Mesenchymal stem cell (in vitro differentiated cells and primary cell): ENCODE data around the gene RTN4.
"Not testable (repeated sequence)": the region's sequence is repeated elsewhere in the genome, so short reads cannot be mapped to it uniquely, and the experiment has no call there.

Experiments used
- DNase-seq: peaks from one replicate; pipeline ENCODE4 v3.0.0-alpha.2; 2013
- H2AFZ ChIP-seq: one replicate; pipeline ENCODE4 v1.6.1; 2013; ENCODE audit warnings: low read depth, mild to moderate bottlenecking, control low read depth, inconsistent platforms, low read length, moderate library complexity
- H2AK5ac ChIP-seq: 2 replicates; pipeline ENCODE4 v1.6.1; 2013; ENCODE audit warnings: low read length, moderate library complexity, mild to moderate bottlenecking, inconsistent platforms; ENCODE audit not compliant: severe bottlenecking
- H2BK120ac ChIP-seq: one replicate; pipeline ENCODE4 v1.6.1; 2013; ENCODE audit warnings: low read depth, mild to moderate bottlenecking, inconsistent platforms, low read length, moderate library complexity
- H2BK12ac ChIP-seq, 2 experiments: one replicate each; pipeline ENCODE4 v1.6.1; 2013; ENCODE audit warnings: inconsistent platforms in 2 of 2, low read length in 2 of 2, mild to moderate bottlenecking in 2 of 2, moderate library complexity in 2 of 2, control low read depth in 1 of 2
- H2BK15ac ChIP-seq: one replicate; pipeline ENCODE4 v1.6.1; 2013; ENCODE audit warnings: mild to moderate bottlenecking, low read depth, inconsistent platforms; ENCODE audit not compliant: poor library complexity, severe bottlenecking
- H2BK5ac ChIP-seq: 2 replicates; pipeline ENCODE4 v1.6.1; 2013; ENCODE audit warnings: low read depth, mild to moderate bottlenecking, low read length, control low read depth, inconsistent platforms; ENCODE audit not compliant: poor library complexity, severe bottlenecking
- H3K14ac ChIP-seq, 2 experiments: one replicate each; pipeline ENCODE4 v1.6.1; 2013; ENCODE audit warnings: inconsistent platforms in 2 of 2, low read length in 2 of 2, control low read depth in 1 of 2, mild to moderate bottlenecking in 1 of 2, moderate library complexity in 1 of 2
- H3K18ac ChIP-seq, 2 experiments: one replicate each; pipeline ENCODE4 v1.6.1; 2013; ENCODE audit warnings: inconsistent platforms in 2 of 2, low read length in 2 of 2, control low read depth in 1 of 2, low read depth in 1 of 2, mild to moderate bottlenecking in 1 of 2
- H3K23ac ChIP-seq, 2 experiments: one replicate each; pipeline ENCODE4 v1.6.1; 2013; ENCODE audit warnings: inconsistent platforms in 2 of 2, low read length in 2 of 2, mild to moderate bottlenecking in 2 of 2, moderate library complexity in 2 of 2, control low read depth in 1 of 2
- H3K27ac ChIP-seq: 2 replicates; pipeline ENCODE4 v1.5.1; 2013; ENCODE audit warnings: mild to moderate bottlenecking, moderate library complexity, low read length, control low read depth, inconsistent platforms; ENCODE audit not compliant: poor library complexity, severe bottlenecking
- H3K27me3 ChIP-seq, 2 experiments: 2 replicates each; pipeline versions ENCODE4 v1.6.1 to v1.7.0; 2013; ENCODE audit warnings: low read length in 2 of 2, mild to moderate bottlenecking in 2 of 2, moderate library complexity in 2 of 2, control low read depth in 1 of 2, inconsistent platforms in 1 of 2; ENCODE audit not compliant: control insufficient read depth in 1 of 2, insufficient read depth in 1 of 2
- H3K36me3 ChIP-seq, 2 experiments: 2 replicates each; pipeline versions ENCODE4 v1.6.1 to v1.7.0; 2013; ENCODE audit warnings: low read length in 2 of 2, control low read depth in 1 of 2, inconsistent platforms in 1 of 2, low read depth in 1 of 2, mild to moderate bottlenecking in 1 of 2; ENCODE audit not compliant: insufficient read depth in 2 of 2, control insufficient read depth in 1 of 2
- H3K4ac ChIP-seq, 2 experiments: one replicate each; pipeline ENCODE4 v1.6.1; 2013; ENCODE audit warnings: inconsistent platforms in 2 of 2, low read length in 2 of 2, mild to moderate bottlenecking in 2 of 2, moderate library complexity in 2 of 2, control low read depth in 1 of 2, low read depth in 1 of 2
- H3K4me1 ChIP-seq: 2 replicates; pipeline ENCODE4 v1.6.1; 2013; ENCODE audit warnings: low read depth, low read length, control low read depth; ENCODE audit not compliant: control insufficient read depth, insufficient read depth
- H3K4me2 ChIP-seq: 2 replicates; pipeline ENCODE4 v1.6.1; 2013; ENCODE audit warnings: low read length, mild to moderate bottlenecking, inconsistent platforms; ENCODE audit not compliant: poor library complexity, severe bottlenecking
- H3K4me3 ChIP-seq, 2 experiments: 2 replicates each; pipeline versions ENCODE4 v1.5.1 to v1.7.0; 2013; ENCODE audit warnings: low read length in 2 of 2, mild to moderate bottlenecking in 2 of 2, control low read depth in 1 of 2, low read depth in 1 of 2; ENCODE audit not compliant: insufficient read depth in 1 of 2
- H3K79me1 ChIP-seq: replicated peaks from 2 replicates; pipeline ENCODE4 v1.6.1; 2013; ENCODE audit warnings: mild to moderate bottlenecking, control low read depth, low read length, inconsistent platforms; ENCODE audit not compliant: poor library complexity, severe bottlenecking
- H3K9ac ChIP-seq: 2 replicates; pipeline ENCODE4 v1.7.0; 2013; ENCODE audit warnings: mild to moderate bottlenecking, low read length, moderate library complexity
- H3K9me3 ChIP-seq: 2 replicates; pipeline ENCODE4 v1.7.0; 2013; ENCODE audit warnings: mild to moderate bottlenecking, low read length; ENCODE audit not compliant: control insufficient read depth
- H4K8ac ChIP-seq: one replicate; pipeline ENCODE4 v1.6.1; 2013; ENCODE audit warnings: inconsistent platforms, mild to moderate bottlenecking, low read length, moderate library complexity
- H4K91ac ChIP-seq: one replicate; pipeline ENCODE4 v1.6.1; 2013; ENCODE audit warnings: mild to moderate bottlenecking, low read length, inconsistent platforms
- WGBS: methylation state at CpG from one replicate; pipeline ENCODE4 v1.1.7; 2013; ENCODE audit warnings: mixed read lengths; 5-methylcytosine and 5-hydroxymethylcytosine counted together

The RTN4 gene

DNA sequence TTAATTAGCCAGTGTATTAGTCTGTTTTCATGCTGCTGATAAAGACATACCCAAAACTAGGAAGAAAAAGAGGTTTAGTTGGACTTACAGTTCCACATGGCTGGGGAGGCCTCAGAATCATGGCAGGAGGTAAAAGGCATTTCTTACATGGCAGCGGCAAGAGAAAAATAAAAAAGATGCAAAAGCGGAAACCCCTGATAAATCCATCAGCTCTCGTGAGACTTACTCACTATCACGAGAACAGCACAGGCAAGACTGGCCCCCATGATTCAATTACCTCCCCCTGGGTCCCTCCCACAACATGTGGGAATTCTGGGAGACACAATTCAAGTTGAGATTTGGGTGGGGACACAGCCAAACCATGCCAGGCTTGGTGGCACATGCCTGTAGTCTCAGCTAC is 41.4 kb upstream of the RTN4 start:
- not testable (repeated sequence) for H3K36me3 ChIP-seq, H3K9ac ChIP-seq, H3K23ac ChIP-seq, H3K4me1 ChIP-seq, H3K79me1 ChIP-seq, H2BK5ac ChIP-seq, DNase-seq, H3K4me2 ChIP-seq, H3K4me3 ChIP-seq, H2BK120ac ChIP-seq, H2AK5ac ChIP-seq, H4K8ac ChIP-seq, H2BK12ac ChIP-seq, H3K14ac ChIP-seq, H3K27me3 ChIP-seq, H3K9me3 ChIP-seq, H3K27ac ChIP-seq, H2AFZ ChIP-seq
- peak overlapping the region; percentile 76 for H2BK15ac ChIP-seq
- H4K91ac ChIP-seq: peak overlapping the region; percentile 34
- H3K18ac ChIP-seq: peak overlapping the region in 1 of 2 experiments; percentile 19
- peak overlapping the region in 1 of 2 experiments; percentile 50 for H3K4ac ChIP-seq
- WGBS: 100% methylated on average over 2 of the region's 4 CpGs

- peak overlapping the region in 1 of 2 experiments; percentile 78 for H3K4ac ChIP-seq
- no peaks in the 10 kb centered on the region for H3K9me3 ChIP-seq
- peak overlapping the region; percentile 64 to 88 for H2BK12ac ChIP-seq
- H2AK5ac ChIP-seq: no peak overlapping the region
- no peaks in the 10 kb centered on the region for H3K27me3 ChIP-seq
- no peak overlapping the region for H3K4me2 ChIP-seq
- H4K8ac ChIP-seq: no peak overlapping the region
- H3K9ac ChIP-seq: no peak overlapping the region
- no peaks in the 10 kb centered on the region for H3K36me3 ChIP-seq
- H3K4me3 ChIP-seq: no peak overlapping the region
- no peaks in the 10 kb centered on the region for H3K4me1 ChIP-seq
- no peak overlapping the region for H2BK5ac ChIP-seq
- no peak overlapping the region for H3K14ac ChIP-seq
- no peak overlapping the region for H3K23ac ChIP-seq
- H3K27ac ChIP-seq: no peak overlapping the region
- H3K79me1 ChIP-seq: no peaks in the 10 kb centered on the region
- peak overlapping the region; percentile 60 for H2BK15ac ChIP-seq
- DNase-seq: peak; percentile 71
- no peak overlapping the region for H2BK120ac ChIP-seq
- no peak overlapping the region for H2AFZ ChIP-seq
- H3K18ac ChIP-seq: peak overlapping the region; percentile 16 to 28
- WGBS: 84% methylated on average over 2 of the region's 2 CpGs
- H4K91ac ChIP-seq: no peak overlapping the region
Observed at GRCh38 chr2:55090702-55091101, 40.5 kb upstream of the RTN4 start.

GRCh38 chr2:55089726-55090125 is 39.5 kb upstream of the RTN4 start:
- Histone ChIP-seq H3K14ac (no peak overlapping the region), H3K23ac (no peak overlapping the region), H2BK120ac (no peak overlapping the region), H2BK5ac (no peak overlapping the region), H2AFZ (no peak overlapping the region), H4K91ac (peak overlapping the region; percentile 0), H3K79me1 (no peaks in the 10 kb centered on the region), H3K18ac (peak overlapping the region in 1 of 2 experiments; percentile 86), H3K4ac (no peak overlapping the region), H2BK12ac (peak overlapping the region in 1 of 2 experiments; percentile 79), H3K27me3 (no peaks in the 10 kb centered on the region), H2AK5ac (no peak overlapping the region), H4K8ac (no peak overlapping the region), H3K4me3 (no peak overlapping the region), H3K9me3 (no peaks in the 10 kb centered on the region), H3K4me1 (no peaks in the 10 kb centered on the region), H3K9ac (no peak overlapping the region), H3K36me3 (no peaks in the 10 kb centered on the region), H2BK15ac (no peak overlapping the region), H3K4me2 (no peak overlapping the region), H3K27ac (no peak overlapping the region)
- no peak for DNase-seq
- 94% methylated on average over 1 of the region's 1 CpG for WGBS

DNA sequence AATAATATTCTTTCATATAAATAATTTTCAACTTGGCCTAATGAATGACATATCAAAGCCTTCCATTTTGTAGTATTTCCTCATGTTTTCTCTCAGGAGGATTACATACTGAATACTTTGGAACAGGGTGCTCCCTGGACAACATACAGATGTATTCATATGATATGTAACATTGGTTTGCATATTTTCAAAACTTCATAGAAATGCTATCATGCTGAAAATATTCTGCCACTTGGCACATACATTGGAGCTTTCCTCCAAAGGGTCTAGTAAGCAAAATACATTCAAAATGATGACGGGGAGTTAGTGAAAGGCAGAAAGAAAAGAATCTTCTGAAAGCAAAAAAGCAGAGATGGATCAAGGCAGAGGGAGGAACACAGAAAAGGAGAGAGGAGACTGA is 38.1 kb upstream of the RTN4 start:
- Histone ChIP-seq H2BK12ac (no peak overlapping the region), H3K36me3 (no peaks in the 10 kb centered on the region), H3K4me1 (no peaks in the 10 kb centered on the region), H2AK5ac (no peak overlapping the region), H4K8ac (no peak overlapping the region), H3K4me2 (no peak overlapping the region), H3K9ac (no peak overlapping the region), H3K4me3 (no peak overlapping the region), H2BK5ac (no peak overlapping the region), H2AFZ (no peak overlapping the region), H3K79me1 (no peaks in the 10 kb centered on the region), H3K9me3 (no peaks in the 10 kb centered on the region), H3K14ac (no peak overlapping the region), H2BK15ac (no peak overlapping the region), H2BK120ac (no peak overlapping the region), H4K91ac (no peak overlapping the region), H3K27me3 (no peaks in the 10 kb centered on the region), H3K4ac (no peak overlapping the region), H3K23ac (no peak overlapping the region), H3K18ac (no peak overlapping the region), H3K27ac (no peak overlapping the region)
- DNase-seq: no peak
- WGBS: 89% methylated on average over 1 of the region's 1 CpG
